Measurements from ENCODE around the gene GSG1L. TPM values are rescaled to one million over a fixed set of nuclear protein-coding genes. Genes with fewer than 3 reads are reported as not detected.

Gene GSG1L
- total RNA-seq, 1 donor from 2014 or later: not detected

DNA sequence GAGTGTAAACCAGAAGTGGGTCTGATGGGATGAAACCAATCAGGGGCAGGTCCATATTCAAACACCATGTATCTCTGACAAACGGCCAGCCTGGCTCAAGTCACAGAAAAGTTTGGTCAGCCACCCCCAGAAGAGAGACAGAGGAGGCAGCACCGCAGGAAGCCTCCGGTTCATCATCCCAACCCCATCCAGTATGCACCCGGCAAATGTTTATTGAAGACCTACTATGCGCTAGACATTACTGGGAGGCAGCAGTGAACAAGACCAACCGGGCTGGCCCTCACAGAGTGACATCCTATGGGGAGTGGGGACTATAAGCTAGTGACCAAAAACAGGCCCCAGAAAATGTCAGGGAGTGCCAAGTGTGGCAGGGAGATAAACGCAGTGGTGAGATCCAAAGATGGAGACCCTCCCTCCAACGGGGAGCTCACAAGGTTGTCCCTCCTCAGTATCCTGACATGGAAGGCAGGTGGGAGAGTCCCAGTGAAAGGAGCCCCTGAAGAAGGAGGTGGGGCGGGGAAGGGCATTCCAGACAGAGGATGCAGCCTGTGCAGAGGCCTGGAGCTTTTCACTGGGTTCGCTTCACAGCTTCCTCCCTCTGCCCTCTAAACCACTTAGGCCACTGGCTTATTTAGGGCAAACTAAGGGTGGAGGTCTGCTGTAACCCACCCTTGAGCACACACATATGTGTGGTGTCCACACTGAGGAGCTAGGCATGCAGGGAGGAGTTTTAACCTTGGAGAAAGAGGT lies 2.0 kb downstream of the GSG1L start:
- Mint-ChIP-seq H3K9me3 (no peaks in the 10 kb centered on the region), H3K27ac (ENCODE audit: unreplicated experiment) (no peak overlapping the region), H3K4me3 (peak overlapping the region; percentile 41), H3K4me1 (peaks cover 5% of the 10 kb centered on the region), H3K27me3 (ENCODE audit: low read depth) (peaks cover 90% of the 10 kb centered on the region), H3K36me3 (ENCODE audit: low read depth) (no peaks in the 10 kb centered on the region)
- no peak for DNase-seq (ENCODE audit: low read depth, low spot score)
- TF ChIP-seq, protein P1, sequence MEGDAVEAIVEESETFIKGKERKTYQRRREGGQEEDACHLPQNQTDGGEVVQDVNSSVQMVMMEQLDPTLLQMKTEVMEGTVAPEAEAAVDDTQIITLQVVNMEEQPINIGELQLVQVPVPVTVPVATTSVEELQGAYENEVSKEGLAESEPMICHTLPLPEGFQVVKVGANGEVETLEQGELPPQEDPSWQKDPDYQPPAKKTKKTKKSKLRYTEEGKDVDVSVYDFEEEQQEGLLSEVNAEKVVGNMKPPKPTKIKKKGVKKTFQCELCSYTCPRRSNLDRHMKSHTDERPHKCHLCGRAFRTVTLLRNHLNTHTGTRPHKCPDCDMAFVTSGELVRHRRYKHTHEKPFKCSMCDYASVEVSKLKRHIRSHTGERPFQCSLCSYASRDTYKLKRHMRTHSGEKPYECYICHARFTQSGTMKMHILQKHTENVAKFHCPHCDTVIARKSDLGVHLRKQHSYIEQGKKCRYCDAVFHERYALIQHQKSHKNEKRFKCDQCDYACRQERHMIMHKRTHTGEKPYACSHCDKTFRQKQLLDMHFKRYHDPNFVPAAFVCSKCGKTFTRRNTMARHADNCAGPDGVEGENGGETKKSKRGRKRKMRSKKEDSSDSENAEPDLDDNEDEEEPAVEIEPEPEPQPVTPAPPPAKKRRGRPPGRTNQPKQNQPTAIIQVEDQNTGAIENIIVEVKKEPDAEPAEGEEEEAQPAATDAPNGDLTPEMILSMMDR (conservative IDR thresholded peaks at IDR 0.05): no peak

DNA sequence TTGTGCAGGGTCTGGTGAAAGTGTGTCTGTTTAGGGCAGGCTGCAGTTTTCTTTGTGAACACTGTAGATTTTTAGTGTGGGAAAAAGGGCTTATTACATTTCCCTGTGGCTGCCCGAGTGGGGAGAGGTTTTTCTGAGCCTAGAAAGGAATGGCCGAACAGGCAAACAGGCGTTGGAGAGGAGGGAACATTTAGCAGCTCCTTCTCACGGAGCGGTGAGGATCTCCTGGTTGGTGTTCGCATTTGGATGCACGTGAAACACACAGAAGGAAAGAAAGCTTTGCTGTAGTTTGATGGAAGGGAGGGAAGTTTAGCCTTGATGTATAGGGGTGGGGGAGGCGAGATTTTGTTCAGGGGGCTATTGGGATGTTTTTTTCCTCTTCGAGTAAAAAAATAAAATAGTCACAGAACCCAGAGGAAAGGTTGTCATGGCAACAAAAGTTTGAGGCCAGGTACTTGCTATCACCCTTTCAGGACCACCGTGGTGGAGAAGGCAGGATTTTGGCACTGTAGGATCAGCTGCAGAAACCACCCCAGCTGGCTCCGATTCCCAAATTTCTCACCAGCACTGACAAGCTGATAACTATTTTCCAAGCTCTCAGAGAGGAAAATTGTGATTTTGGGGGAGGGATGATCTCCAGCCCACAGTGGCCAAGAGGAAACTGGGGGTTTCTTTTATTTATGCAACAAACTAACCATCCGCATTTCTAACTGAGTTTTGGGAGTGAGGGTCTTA lies 3.5 kb downstream of the GSG1L start:
- H3K27ac Mint-ChIP-seq (ENCODE audit: unreplicated experiment): no peak overlapping the region
- peaks cover 5% of the 10 kb centered on the region for H3K4me1 Mint-ChIP-seq
- no peaks in the 10 kb centered on the region for H3K9me3 Mint-ChIP-seq
- H3K27me3 Mint-ChIP-seq (ENCODE audit: low read depth): peaks cover 75% of the 10 kb centered on the region
- H3K4me3 Mint-ChIP-seq: no peak overlapping the region
- DNase-seq (ENCODE audit: low read depth, low spot score): no peak
- TF ChIP-seq, protein P1 (conservative IDR thresholded peaks at IDR 0.05): no peak
- H3K36me3 Mint-ChIP-seq (ENCODE audit: low read depth): no peaks in the 10 kb centered on the region

DNA sequence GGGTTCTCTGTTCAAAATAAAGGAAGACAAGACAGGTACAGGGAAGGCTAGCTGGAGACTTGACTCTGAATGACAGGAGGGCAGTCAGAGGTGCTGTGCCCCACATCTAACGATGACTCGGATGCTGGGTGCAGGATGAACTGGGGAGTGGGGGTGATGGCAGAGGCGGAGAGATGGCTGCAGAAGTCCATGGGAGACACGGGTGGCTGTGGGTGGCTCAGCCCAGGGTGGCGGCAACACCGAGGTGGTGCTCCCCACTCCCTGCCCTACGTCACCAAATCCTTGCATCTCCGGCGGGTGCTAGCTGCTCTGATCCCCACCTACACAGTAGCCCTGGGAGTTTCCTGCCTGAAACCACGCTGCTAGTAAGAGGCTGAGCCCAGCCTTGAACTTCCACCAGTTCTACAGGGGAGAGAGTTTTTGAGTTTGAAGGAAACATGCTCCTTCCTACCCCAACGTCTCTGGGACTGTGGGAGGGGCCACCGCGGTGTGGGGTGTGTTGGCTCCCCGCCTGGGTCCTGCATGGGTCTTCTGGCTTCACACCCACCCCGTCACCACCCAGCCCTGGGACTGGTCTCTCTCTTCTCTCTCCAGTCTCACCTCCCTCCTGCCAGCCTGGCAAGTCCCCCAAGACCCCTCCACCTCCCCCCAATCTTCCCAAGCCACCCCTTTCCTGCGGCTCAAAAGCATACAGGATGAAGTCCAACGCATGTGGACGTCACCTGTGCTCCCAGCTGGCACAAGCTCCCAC lies 4.5 kb downstream of the GSG1L start:
- peaks cover 5% of the 10 kb centered on the region for H3K4me1 Mint-ChIP-seq
- no peaks in the 10 kb centered on the region for H3K36me3 Mint-ChIP-seq (ENCODE audit: low read depth)
- no peak for DNase-seq (ENCODE audit: low read depth, low spot score)
- TF ChIP-seq, protein P1 (conservative IDR thresholded peaks at IDR 0.05): no peak
- peaks cover 68% of the 10 kb centered on the region for H3K27me3 Mint-ChIP-seq (ENCODE audit: low read depth)
- H3K4me3 Mint-ChIP-seq: no peak overlapping the region
- H3K27ac Mint-ChIP-seq (ENCODE audit: unreplicated experiment): no peak overlapping the region
- no peaks in the 10 kb centered on the region for H3K9me3 Mint-ChIP-seq

DNA sequence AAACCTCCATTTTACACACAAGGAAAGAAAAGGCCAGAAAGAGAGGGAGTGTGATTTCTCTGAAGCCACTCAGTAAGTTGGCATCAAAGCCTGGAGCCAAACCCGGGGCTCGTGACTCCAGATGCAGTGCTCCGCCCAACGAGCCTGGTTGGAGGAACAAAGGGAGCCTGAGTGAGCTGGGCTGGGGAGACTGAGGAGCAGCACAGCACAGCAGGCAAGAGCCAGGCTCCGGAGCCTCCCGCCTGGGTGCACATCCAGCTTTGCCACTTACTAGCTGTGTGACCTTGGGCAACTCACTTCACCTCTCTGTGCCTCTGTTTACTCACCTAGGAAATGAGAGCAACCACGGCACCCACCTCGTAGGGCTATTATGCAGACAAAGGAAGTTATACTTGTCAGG lies 5.6 kb downstream of the GSG1L start:
- H3K4me1 Mint-ChIP-seq: peaks cover 5% of the 10 kb centered on the region
- H3K27ac Mint-ChIP-seq (ENCODE audit: unreplicated experiment): no peak overlapping the region
- DNase-seq (ENCODE audit: low read depth, low spot score): no peak
- H3K9me3 Mint-ChIP-seq: no peaks in the 10 kb centered on the region
- no peak overlapping the region for H3K4me3 Mint-ChIP-seq
- no peaks in the 10 kb centered on the region for H3K36me3 Mint-ChIP-seq (ENCODE audit: low read depth)
- TF ChIP-seq, protein P1 (conservative IDR thresholded peaks at IDR 0.05): no peak
- H3K27me3 Mint-ChIP-seq (ENCODE audit: low read depth): peaks cover 70% of the 10 kb centered on the region

DNA sequence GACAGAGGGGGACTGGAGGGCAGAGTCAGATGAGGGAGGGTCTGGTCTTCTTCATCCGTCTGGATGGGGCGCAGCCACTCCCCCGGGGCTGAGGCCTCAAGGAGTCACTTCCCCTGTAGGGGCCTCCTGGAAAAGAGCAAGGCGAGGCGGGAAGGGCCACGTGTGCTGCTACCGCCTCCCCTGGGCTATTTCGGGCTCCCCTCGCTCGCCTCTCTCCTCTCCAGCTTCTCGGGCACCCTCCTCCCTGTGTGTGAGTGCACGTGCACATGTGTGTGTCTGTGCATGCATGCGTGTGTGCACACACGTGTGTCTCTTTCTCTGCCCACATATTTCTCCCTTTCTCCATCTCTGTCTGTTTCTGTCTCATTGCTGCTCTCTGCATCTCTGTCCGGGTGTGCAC lies 10.1 kb downstream of the GSG1L start:
- peaks cover 3% of the 10 kb centered on the region for H3K9me3 Mint-ChIP-seq
- no peak overlapping the region for H3K4me3 Mint-ChIP-seq
- peaks cover 3% of the 10 kb centered on the region for H3K36me3 Mint-ChIP-seq (ENCODE audit: low read depth)
- TF ChIP-seq, protein P1 (conservative IDR thresholded peaks at IDR 0.05): no peak
- peaks cover 37% of the 10 kb centered on the region for H3K27me3 Mint-ChIP-seq (ENCODE audit: low read depth)
- H3K27ac Mint-ChIP-seq (ENCODE audit: unreplicated experiment): no peak overlapping the region
- H3K4me1 Mint-ChIP-seq: no peaks in the 10 kb centered on the region
- no peak for DNase-seq (ENCODE audit: low read depth, low spot score)

Measured in neural crest cell (in vitro differentiated cells).